Activated CD8-positive, alpha-beta memory T cell treated with anti-CD3 and anti-CD28 coated beads for 1 hour (primary cell): ENCODE data around the gene ACBD7.

Experiments
- DNase-seq, 2 donors: peaks; one replicate each; pipeline ENCODE4 v3.0.0-alpha.2; 2020; ENCODE audit warnings: low read depth in 1 of 2; ENCODE audit errors: extremely low read depth in 1 of 2

ACBD7 gene

GRCh38 chr10:15088428-15089261, at the start of gene ACBD7:
Gene ACBD7 (minus strand): TSS chr10:15088776. CDS start chr10:15088728, 48 bp downstream.
- peak; percentile 37 to 67 for DNase-seq

DNA sequence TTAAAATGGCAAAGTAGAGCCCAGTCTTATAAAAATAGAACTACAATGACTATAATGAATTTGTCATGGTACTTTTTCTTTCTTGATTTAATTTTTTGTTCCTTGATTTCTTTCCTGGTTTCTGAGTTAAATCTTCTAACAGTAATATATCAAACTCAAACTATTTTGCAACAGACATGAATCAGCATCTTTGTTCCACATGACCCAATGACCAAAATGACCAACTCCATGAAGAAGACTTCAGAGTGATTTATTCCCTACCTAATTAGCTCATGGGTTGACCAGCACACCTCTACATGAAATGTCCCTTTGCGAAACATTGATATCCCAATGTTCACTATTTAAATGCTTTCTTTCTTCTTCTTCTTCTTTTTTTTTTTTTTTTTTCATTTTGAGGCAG, 49.1 kb upstream of the ACBD7 start:
- no peak for DNase-seq

DNA sequence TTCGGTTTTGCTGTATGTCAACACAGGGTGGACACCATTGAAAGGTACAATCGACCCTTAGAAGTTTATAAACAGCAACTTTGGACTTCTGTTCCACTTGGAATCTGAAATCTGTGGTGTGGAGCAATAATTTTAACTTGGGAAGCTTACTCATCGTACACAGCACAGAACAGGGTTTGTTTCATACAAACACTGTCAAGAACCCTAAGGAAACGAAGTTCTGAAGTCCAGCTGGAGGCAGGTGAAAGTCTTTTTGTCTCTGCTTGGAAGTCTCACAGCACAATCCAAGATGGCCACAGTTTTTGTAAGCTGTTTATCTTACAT, 48.4 kb upstream of the ACBD7 start:
- DNase-seq, result no peak

GRCh38 chr10:15136129-15137035, 47.8 kb upstream of the ACBD7 start:
- no peak for DNase-seq

DNA sequence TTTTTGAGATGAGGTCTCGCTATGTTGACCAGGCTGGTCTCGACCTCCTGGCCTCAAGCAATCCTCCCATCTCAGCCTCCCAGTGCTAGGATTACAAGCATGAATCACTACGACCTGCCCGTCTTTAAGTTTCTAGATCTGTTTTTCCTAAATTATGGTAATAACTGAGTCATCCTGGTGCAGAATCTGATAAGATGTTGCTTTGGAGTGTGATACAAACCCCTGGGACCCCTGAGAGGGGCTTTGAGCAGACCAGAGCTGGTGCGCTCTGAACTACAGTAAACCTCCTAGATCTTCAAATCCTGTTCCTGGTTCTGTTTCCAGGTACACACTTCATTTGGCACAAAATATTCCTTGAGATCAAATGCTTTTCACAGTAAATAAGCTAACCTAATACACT, 42.8 kb upstream of the ACBD7 start:
- DNase-seq, result no peak

GRCh38 chr10:15124908-15125307, 36.3 kb upstream of the ACBD7 start:
- DNase-seq, result no peak

DNA sequence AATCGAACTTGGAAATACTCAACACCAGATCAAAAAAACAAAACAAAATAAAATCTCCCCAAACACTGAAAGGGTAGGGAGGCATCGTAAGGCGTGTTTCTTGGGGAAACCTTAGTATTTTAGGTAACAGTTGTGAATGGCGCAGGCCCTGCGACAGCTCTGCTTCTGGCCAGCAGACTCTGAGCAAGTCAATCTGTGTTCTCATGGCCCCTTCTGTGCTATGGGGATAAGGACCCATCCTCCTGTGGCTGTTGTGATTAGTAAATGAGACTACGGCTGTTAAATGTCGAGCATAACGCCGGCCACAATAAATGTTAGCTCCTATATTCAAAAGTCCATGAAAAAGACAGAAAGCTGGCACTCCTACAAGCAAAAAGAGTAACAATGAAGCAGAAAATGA, 35.6 kb upstream of the ACBD7 start:
- no peak for DNase-seq

- DNase-seq, result no peak
These were observed 35.2 kb upstream of the ACBD7 start for GRCh38 chr10:15123749-15124184.

DNA sequence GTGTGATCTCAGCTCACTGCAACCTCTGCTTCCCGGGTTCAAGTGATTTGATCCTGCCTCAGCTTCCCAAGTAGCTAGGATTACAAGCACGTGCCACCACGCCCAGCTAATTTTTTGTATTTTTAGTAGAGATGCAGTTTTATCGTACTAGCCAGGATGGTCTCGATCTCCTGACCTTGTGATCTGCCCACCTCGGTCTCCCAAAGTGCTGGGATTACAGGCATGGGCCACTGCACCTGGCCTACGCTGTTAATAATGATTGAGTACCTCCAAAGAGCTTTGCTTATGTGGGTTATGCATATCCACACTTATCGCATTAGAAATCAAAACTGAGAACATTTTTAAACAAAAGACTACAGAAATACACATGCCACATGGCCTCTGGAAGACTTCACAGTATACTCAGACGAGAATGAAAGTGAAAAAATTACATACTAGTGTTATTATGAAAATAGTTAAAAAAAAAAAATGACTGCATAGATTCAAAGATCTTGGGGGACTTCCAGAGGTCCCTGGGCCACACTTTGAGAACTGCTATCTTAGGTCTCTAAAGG, 34.0 kb upstream of the ACBD7 start:
- DNase-seq, result no peak

- no peak for DNase-seq
These were observed 33.1 kb upstream of the ACBD7 start for GRCh38 chr10:15121707-15122106.

DNA sequence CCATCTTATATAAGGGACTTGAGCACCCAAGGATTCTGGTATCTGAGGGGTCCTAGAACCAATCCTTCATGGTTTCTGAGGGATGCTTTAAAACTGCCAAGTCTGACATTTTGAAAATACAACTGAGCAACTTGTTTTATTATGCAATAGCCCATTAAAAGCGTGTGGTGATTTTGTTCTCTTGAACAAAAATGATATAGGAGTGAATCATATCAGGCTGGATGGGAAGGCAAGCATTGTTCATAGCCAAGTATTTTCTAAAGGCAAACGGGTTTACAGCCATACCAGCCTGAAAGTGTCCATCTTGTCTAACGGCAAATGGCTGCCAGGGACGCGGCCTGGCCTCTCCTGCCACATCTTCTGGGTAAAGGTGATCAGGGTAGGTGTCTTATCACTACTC, 31.9 kb upstream of the ACBD7 start:
- DNase-seq, result no peak

DNA sequence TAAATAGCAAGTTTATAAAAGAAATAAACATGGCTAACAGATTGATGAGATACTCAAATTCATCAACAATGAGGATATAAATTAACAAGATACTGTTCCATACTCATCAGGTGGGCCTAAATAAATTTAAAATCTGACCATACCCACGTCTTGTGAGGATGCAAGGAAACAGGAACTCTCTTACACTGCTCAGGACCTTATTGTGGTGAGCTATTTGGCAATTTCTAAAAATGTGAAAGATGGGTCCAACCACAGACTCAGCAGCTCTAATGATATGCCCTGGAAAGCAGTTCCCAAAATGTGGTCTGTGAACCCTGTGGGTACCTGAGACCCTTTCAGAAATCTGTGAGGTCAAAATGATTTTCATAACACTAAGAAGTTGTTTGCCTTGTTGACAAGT, 30.0 kb upstream of the ACBD7 start:
- no peak for DNase-seq

DNA sequence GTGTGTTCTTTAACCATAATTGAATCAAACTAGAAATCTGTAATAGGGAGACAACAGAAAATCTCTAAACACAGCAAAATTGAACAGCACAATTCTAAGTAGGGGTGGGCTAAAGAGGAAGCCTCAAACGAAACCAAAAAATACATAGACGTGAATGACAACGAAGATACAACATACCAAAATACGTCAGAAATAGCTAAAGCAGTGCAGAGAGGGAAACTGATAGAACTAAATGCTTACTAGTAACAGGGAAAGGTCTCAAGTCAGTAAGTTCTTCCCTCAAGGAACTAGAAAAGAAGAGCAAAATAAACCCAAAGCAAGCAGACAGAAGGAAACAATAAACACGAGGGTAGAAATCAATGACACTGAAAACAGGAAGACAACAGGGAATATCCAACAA, 27.6 kb upstream of the ACBD7 start:
- no peak for DNase-seq

DNA sequence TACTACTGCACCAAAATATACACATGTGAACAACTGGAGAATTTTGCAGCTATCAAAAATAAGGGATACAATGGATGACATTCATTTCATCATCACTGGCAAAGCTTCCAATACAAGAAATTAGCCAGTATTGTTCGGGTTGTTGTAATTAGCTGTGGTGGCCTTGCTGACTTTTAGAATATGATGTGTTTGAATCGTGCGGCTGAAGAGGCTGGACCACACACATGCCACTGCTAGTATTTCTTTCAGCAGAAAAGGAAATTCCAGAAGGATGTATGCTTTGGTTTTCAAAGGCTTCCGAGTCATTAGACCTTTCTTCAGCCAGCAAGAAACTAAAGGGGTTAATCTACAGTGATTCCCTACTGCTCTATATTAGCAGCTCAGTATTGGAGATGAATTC, 25.2 kb upstream of the ACBD7 start:
- DNase-seq, result no peak

DNA sequence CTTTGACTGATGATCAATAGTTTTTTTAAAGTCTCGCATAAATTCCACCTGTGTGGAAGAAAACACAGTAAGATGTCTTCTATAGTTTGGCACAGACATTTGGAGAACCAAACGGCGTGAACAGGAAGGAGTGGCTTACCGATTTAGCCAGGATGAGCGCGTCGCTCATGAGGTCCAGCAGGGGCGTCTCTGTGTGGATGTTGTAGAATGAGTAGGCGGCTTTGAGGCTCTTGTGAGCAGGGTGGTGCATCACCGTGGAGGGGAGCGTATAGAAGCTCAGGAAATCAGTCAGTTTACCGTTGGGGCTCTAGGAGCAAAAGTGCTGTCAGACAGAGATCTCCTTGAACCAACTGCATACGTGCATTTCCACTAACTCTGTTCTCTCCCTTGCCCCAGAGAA, 24.1 kb upstream of the ACBD7 start:
- DNase-seq, result no peak

DNA sequence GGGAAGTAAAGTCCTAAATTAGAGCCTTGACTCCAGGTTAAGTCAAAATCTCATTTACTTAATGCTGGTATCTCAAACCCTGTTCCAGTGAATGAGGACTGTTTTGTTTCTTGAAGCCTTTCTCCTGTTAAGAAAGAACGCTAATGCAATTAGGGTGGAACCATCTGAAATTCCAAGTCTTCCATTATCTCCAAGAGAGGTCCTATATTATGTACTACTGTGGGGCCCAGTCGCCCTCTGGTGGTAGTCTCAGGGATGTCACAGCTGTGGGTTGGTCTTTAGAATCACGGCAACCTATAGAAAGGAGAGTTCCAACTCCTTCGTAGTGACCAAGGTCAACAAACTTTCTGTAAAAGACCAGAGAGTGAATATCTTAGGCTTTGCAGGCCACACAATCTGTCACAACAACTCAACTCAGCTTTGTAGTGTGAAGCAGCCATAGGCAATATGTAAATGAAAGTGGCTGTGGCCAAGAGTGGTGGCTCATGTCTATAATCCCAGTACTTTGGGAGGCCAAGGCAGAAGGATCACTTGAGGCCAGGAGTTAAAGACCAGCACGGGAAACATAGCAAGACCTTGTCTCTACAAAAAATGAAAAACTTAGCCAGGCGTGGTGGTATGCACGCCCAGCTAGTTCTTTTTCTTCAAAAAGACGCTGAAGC, 17.9 kb upstream of the ACBD7 start:
- DNase-seq, result peak; percentile 32 to 45

GRCh38 chr10:15103513-15103912, 14.9 kb upstream of the ACBD7 start:
- no peak for DNase-seq

DNA sequence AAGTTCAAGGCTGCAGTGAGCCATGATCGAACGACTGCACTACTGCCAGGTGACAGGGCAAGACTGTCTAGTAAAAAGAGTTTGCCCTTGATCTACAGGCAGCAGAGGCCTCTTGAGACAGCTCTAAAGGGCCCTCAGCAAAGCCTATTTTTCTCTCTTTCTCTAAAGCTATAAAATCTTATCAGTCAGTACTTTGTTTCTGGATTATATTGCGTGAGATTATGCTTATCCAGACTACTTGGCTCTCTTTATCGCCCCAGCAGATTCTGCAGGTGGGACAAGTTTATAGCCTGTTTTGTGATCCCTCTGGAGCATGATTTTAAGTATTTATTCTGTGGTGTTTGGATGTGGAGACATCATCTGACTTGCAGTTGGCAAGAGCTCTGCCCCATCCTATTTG, 11.3 kb upstream of the ACBD7 start:
- no peak for DNase-seq

DNA sequence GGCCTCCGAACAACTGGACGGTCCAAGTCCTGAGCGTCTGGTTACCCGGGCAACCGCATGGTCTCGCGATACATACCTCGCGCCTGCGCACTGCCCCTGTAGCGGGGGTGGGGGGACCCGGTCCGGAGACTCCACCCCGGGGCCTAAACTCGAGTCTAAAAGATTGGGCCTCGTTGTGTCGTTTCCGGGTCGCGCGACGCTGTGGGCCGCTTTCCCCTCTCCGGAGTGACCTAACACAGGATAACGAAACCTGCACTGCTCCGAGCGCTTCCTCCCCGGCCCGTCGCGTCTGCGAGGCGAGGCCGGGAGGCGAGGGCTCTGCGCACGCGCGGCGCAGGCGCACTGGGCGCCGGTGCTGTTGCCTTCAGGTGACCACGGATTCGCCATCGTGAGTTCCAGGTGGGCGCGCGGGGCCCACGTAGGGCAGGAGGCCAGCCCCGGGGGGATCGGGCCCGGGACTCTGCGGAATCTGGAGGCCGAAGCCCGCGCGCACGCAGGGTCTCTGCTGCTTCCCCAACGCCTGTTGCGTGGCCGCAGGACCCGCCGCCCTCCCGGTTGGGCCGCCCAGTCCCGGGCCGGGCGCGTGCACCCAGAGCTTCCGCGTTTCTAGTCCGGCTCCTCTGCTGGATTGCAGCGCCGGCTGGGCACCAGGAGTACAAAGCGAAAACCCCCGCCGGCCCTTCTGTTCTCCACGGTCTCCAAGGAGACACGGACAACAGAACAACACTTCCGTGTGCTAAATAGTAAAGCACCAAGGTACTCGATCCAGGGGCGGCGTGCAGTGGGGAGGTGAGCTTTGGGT, 8.6 kb upstream of the ACBD7 start, which contains the start of gene RPP38:
RPP38 (plus strand) TSS at position 345 of the 802 bp plus-strand sequence. CDS start 5,960 bp downstream, outside the sequence.
- peak; percentile 85 to 96 for DNase-seq

DNA sequence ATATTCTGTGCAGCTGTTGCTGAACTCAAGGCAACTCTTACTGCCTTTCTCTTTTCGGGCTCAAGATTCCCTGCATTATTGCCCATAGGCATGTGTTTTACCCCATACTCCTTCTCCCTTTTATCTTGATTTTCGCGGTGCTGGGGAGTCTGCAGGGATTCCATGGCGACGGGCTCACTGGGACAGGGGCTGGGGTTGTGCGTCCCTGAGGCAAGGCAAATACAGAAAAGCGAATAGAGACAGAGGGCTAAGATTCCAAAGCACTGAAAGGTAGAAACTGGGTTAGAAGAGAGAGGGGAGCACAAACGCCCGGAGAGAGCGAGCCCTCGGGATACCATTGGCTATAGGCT, 8.1 kb upstream of the ACBD7 start:
- DNase-seq, result no peak
